ENCODE data around the gene GSDME.

DNA sequence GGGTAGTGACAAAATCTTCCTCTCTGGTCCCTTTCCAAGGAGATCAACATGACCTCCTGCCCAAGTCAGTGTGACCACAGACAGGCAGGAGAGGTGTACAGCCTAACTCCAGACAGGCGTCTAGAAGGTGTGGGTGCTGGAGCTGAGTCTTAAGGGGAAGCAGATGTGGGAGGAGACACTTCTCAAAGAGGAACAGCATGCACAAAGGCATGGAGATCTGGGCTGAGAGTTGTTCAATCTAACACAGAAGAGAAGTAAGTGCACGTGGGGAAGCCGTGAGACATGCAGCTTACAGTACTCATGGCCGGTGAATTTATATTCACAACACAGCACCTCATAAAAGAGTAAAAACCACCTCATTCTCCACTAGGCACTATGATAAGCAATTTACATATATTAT lies 23.8 kb upstream of the GSDME start:
- TF ChIP-seq, protein P1, sequence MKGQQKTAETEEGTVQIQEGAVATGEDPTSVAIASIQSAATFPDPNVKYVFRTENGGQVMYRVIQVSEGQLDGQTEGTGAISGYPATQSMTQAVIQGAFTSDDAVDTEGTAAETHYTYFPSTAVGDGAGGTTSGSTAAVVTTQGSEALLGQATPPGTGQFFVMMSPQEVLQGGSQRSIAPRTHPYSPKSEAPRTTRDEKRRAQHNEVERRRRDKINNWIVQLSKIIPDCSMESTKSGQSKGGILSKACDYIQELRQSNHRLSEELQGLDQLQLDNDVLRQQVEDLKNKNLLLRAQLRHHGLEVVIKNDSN (IDR thresholded peaks at IDR 0.05; ENCODE audit: borderline replicate concordance, low read depth) = no peak
- TF ChIP-seq MXI1 (IDR thresholded peaks at IDR 0.05; ENCODE audit: low read depth, low read length) (no peak), RXRA (IDR thresholded peaks at IDR 0.05; ENCODE audit: borderline replicate concordance, low read depth) (no peak), FOXJ3 (CRISPR knock-in tag; IDR thresholded peaks at IDR 0.05) (no peak), CHD2 (IDR thresholded peaks at IDR 0.05; ENCODE audit: low read length, partially characterized antibody) (no peak), YY1 (IDR thresholded peaks at IDR 0.05; ENCODE audit: low read depth) (no peak), GABPA (IDR thresholded peaks at IDR 0.05; ENCODE audit: low read depth) (no peak), GATA2 (CRISPR knock-in tag; IDR thresholded peaks at IDR 0.05) (no peak), EZH2phosphoT487 (IDR thresholded peaks at IDR 0.05; ENCODE audit: borderline replicate concordance, low read depth) (no peak), POLR2AphosphoS5 (IDR thresholded peaks at IDR 0.05; ENCODE audit: low read depth, low read length) (no peak), MEF2A (IDR thresholded peaks at IDR 0.05; ENCODE audit: borderline replicate concordance, low read depth) (no peak)
- TF ChIP-seq, protein P2, sequence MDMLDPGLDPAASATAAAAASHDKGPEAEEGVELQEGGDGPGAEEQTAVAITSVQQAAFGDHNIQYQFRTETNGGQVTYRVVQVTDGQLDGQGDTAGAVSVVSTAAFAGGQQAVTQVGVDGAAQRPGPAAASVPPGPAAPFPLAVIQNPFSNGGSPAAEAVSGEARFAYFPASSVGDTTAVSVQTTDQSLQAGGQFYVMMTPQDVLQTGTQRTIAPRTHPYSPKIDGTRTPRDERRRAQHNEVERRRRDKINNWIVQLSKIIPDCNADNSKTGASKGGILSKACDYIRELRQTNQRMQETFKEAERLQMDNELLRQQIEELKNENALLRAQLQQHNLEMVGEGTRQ (IDR thresholded peaks at IDR 0.05; ENCODE audit: borderline replicate concordance, low read depth, low read length) = no peak
- TF ChIP-seq, protein P3, sequence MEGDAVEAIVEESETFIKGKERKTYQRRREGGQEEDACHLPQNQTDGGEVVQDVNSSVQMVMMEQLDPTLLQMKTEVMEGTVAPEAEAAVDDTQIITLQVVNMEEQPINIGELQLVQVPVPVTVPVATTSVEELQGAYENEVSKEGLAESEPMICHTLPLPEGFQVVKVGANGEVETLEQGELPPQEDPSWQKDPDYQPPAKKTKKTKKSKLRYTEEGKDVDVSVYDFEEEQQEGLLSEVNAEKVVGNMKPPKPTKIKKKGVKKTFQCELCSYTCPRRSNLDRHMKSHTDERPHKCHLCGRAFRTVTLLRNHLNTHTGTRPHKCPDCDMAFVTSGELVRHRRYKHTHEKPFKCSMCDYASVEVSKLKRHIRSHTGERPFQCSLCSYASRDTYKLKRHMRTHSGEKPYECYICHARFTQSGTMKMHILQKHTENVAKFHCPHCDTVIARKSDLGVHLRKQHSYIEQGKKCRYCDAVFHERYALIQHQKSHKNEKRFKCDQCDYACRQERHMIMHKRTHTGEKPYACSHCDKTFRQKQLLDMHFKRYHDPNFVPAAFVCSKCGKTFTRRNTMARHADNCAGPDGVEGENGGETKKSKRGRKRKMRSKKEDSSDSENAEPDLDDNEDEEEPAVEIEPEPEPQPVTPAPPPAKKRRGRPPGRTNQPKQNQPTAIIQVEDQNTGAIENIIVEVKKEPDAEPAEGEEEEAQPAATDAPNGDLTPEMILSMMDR (IDR thresholded peaks at IDR 0.05) = no peak
- TF ChIP-seq, protein P4, sequence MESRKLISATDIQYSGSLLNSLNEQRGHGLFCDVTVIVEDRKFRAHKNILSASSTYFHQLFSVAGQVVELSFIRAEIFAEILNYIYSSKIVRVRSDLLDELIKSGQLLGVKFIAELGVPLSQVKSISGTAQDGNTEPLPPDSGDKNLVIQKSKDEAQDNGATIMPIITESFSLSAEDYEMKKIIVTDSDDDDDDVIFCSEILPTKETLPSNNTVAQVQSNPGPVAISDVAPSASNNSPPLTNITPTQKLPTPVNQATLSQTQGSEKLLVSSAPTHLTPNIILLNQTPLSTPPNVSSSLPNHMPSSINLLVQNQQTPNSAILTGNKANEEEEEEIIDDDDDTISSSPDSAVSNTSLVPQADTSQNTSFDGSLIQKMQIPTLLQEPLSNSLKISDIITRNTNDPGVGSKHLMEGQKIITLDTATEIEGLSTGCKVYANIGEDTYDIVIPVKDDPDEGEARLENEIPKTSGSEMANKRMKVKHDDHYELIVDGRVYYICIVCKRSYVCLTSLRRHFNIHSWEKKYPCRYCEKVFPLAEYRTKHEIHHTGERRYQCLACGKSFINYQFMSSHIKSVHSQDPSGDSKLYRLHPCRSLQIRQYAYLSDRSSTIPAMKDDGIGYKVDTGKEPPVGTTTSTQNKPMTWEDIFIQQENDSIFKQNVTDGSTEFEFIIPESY (IDR thresholded peaks at IDR 0.05; ENCODE audit: borderline replicate concordance, low read depth) = no peak
